GM12878 (cell line): ENCODE measurements around the gene MOGAT2. TPM values are rescaled to one million over a fixed set of nuclear protein-coding genes. Genes with fewer than 3 reads are reported as not detected.

Source experiments
- ATAC-seq: fragments of 200-7000 bp; cut with Tn5 transposase; 3 replicates; pipeline ENCODE4 v1.9.1; 2020; ENCODE audit warnings: mild to moderate bottlenecking, moderate library complexity
- BruUV-seq: library from RNA; stranded (reverse); fragments of 400-500 nt; replicated peaks from 2 replicates; lab custom pipeline; 2021; lab: Mats Ljungman, UMichigan
- CTCF ChIA-PET: fragments of 300-600 bp; sonication (Branson Sonifier 250); formaldehyde crosslinking; extraction: SDS; loops from one replicate; lab custom pipeline; 2021; ENCODE audit warnings: inconsistent platforms; lab: Yijun Ruan, JAX
- POLR2A ChIA-PET: fragments of 350-600 bp; formaldehyde crosslinking; extraction: SDS; loops from one replicate; lab custom pipeline; 2021; ENCODE audit warnings: inconsistent platforms; lab: Charles Lee
- RAD21 ChIA-PET: fragments of 300-600 bp; sonication (Branson Sonifier 250); formaldehyde crosslinking; loops from one replicate; lab custom pipeline; 2023; ENCODE audit warnings: antibody characterized with exemption; ENCODE audit not compliant: unreplicated experiment; lab: Charles Lee
- SMC1A ChIA-PET: fragments of 300-600 bp; sonication (Branson Sonifier 250); formaldehyde crosslinking; loops from one replicate; lab custom pipeline; 2023; ENCODE audit not compliant: unreplicated experiment, uncharacterized antibody; lab: Charles Lee
- DNase-seq: peaks from one replicate; pipeline ENCODE4 v3.0.0-alpha.2; 2011; ENCODE audit warnings: low read depth, low spot score
- FAIRE-seq: peaks from 3 replicates; lab custom pipeline; 2011; peaks lifted over from hg19 to GRCh38; lab: Jason Lieb, UNC
- H2AFZ ChIP-seq: 2 replicates; pipeline ENCODE4 v1.6.0; 2011; ENCODE audit warnings: low read depth, low read length, control low read depth; ENCODE audit not compliant: control insufficient read depth
- H3K27ac ChIP-seq: 2 replicates; pipeline ENCODE4 v1.5.1; 2011; ENCODE audit warnings: control low read depth; ENCODE audit not compliant: control insufficient read depth, insufficient read depth
- H3K27me3 ChIP-seq, 2 experiments: replicated peaks in 1 of 2; 2 replicates each; pipeline versions ENCODE4 v1.6.0 to v1.6.1; 2011; ENCODE audit warnings: low read length in 1 of 2; ENCODE audit not compliant: control insufficient read depth in 2 of 2, insufficient read depth in 2 of 2
- H3K36me3 ChIP-seq, 2 experiments: 2 replicates each; pipeline ENCODE4 v1.5.1; 2011; ENCODE audit warnings: low read length in 1 of 2; ENCODE audit not compliant: control insufficient read depth in 2 of 2, insufficient read depth in 2 of 2
- H3K4me1 ChIP-seq: 2 replicates; pipeline ENCODE4 v1.6.1; 2011; ENCODE audit warnings: mild to moderate bottlenecking, low read length, moderate library complexity, mixed read lengths; ENCODE audit not compliant: control insufficient read depth, insufficient read depth
- H3K4me2 ChIP-seq: 2 replicates; pipeline ENCODE4 v1.6.0; 2011; ENCODE audit warnings: control low read depth; ENCODE audit not compliant: control insufficient read depth, insufficient read depth
- H3K4me3 ChIP-seq: fragments of 200-600 bp; sonication (generic); 2 replicates; pipeline ENCODE4 v1.5.1; 2016
- H3K79me2 ChIP-seq: 2 replicates; pipeline ENCODE4 v1.6.0; 2011; ENCODE audit warnings: low read length; ENCODE audit not compliant: control insufficient read depth, insufficient read depth
- H3K9ac ChIP-seq: 2 replicates; pipeline ENCODE4 v1.8.0; 2011; ENCODE audit warnings: low read length, control low read depth, mixed read lengths; ENCODE audit not compliant: control insufficient read depth, insufficient read depth
- H3K9me3 ChIP-seq: replicated peaks from 3 replicates; pipeline ENCODE4 v1.5.1; 2011; ENCODE audit warnings: mild to moderate bottlenecking, low read length; ENCODE audit not compliant: control insufficient read depth, insufficient read depth
- H4K20me1 ChIP-seq: 2 replicates; pipeline ENCODE4 v1.6.0; 2011; ENCODE audit not compliant: control insufficient read depth, insufficient read depth
- CBFB ChIP-seq: IDR thresholded peaks from 2 replicates; pipeline ENCODE4 v1.6.1; 2016; ENCODE audit warnings: antibody characterized with exemption, low read depth
- EED ChIP-seq: sonication (generic); IDR thresholded peaks from 2 replicates; pipeline ENCODE4 v1.6.1; 2016; ENCODE audit warnings: antibody characterized with exemption, low read depth
- NFYA ChIP-seq: IDR thresholded peaks from 2 replicates; pipeline ENCODE4 v1.6.1; 2011; ENCODE audit warnings: low read depth, mild to moderate bottlenecking, low read length, improper control_type of control experiment, borderline replicate concordance
- PML ChIP-seq: IDR thresholded peaks from 2 replicates; pipeline ENCODE4 v1.6.1; 2012; ENCODE audit warnings: low read length, inconsistent platforms
- SMAD1 ChIP-seq: fragments of 450-650 bp; IDR thresholded peaks from 2 replicates; pipeline ENCODE4 v1.6.1; 2018; ENCODE audit warnings: mild to moderate bottlenecking, low read depth; ENCODE audit not compliant: partially characterized antibody
- SMAD5 ChIP-seq: IDR thresholded peaks from 2 replicates; pipeline ENCODE4 v1.6.1; 2016; ENCODE audit warnings: antibody characterized with exemption, low read depth
- SRF ChIP-seq, 2 experiments: IDR thresholded peaks; 2 replicates each; pipeline ENCODE4 v1.6.1; 2011; ENCODE audit warnings: low read depth in 2 of 2, low read length in 2 of 2, mild to moderate bottlenecking in 1 of 2, moderate library complexity in 1 of 2
- TBL1XR1 ChIP-seq: IDR thresholded peaks from 2 replicates; pipeline ENCODE4 v1.6.1; 2012; ENCODE audit warnings: low read depth, low read length, improper control_type of control experiment
- YBX1 ChIP-seq: fragments of 450-650 bp; IDR thresholded peaks from 2 replicates; pipeline ENCODE4 v1.6.1; 2016; ENCODE audit warnings: antibody characterized with exemption
- whole genome bisulfite sequencing: methylation state at CpG from one replicate; pipeline ENCODE4 v1.1.6; 2016; ENCODE audit warnings: low lambda C conversion rate; ENCODE audit not compliant: insufficient replicate concordance, insufficient coverage; ENCODE audit errors: missing lambda C conversion rate; 5-methylcytosine and 5-hydroxymethylcytosine counted together
- in situ Hi-C: fragments of 300-500 bp; cut with MboI; formaldehyde crosslinking; loops from 9 replicates; pipeline ENCODE4 v1.14.3; 2018; ENCODE audit warnings: mixed read lengths
- intact Hi-C: fragments of 100-400 bp; cut with micrococcal nuclease; formaldehyde crosslinking; loops from one replicate; pipeline ENCODE4 v1.14.2; 2022; ENCODE audit not compliant: unreplicated experiment
- polyA plus RNA-seq, 11 experiments: library from polyadenylated mRNA; depleted of rRNA in 4 of 11; unstranded in 6 of 11; stranded (reverse) in 5 of 11; fragments of >200 nt; fragmentation: Nextera tagmentation in 4 of 11; fragmentation: Illumina TruSeq in 1 of 11; extraction: Ambion mirVana in 4 of 11; extraction: Trizol in 1 of 11; gene quantifications; 1 replicate in 1 of 11; 2 replicates in 10 of 11; pipeline versions ENCODE4 v1.2.1 to v1.2.3, GENCODE V29; 2011 to 2016; ENCODE audit warnings: inconsistent platforms in 2 of 11, missing spikeins in 2 of 11, low read depth in 1 of 11
- total RNA-seq, 4 experiments: library from RNA; depleted of rRNA in 3 of 4; stranded (reverse); fragments of >200 nt in 3 of 4; fragmentation: Illumina TruSeq in 1 of 4; extraction: Trizol in 1 of 4; gene quantifications; 2 replicates each; pipeline versions ENCODE4 v1.2.1 to v1.2.3, GENCODE V29; 2013 to 2021
- TF ChIP-seq, protein P1 (sequence below): IDR thresholded peaks from 2 replicates; pipeline ENCODE4 v1.6.1; 2011; ENCODE audit warnings: low read depth, low read length, improper control_type of control experiment, borderline replicate concordance
- TF ChIP-seq, protein P2 (sequence below): fragments of 450-650 bp; IDR thresholded peaks from 2 replicates; pipeline ENCODE4 v1.6.1; 2018; ENCODE audit warnings: borderline replicate concordance, mild to moderate bottlenecking; ENCODE audit not compliant: partially characterized antibody

The MOGAT2 gene
- total and polyA plus RNA-seq, 10 of the 15 experiments (the other 5 are each of a cell fraction or from before 2014, with no cell fraction given): 0.15 to 0.45 (median 0.22) TPM; not detected in 1

DNA sequence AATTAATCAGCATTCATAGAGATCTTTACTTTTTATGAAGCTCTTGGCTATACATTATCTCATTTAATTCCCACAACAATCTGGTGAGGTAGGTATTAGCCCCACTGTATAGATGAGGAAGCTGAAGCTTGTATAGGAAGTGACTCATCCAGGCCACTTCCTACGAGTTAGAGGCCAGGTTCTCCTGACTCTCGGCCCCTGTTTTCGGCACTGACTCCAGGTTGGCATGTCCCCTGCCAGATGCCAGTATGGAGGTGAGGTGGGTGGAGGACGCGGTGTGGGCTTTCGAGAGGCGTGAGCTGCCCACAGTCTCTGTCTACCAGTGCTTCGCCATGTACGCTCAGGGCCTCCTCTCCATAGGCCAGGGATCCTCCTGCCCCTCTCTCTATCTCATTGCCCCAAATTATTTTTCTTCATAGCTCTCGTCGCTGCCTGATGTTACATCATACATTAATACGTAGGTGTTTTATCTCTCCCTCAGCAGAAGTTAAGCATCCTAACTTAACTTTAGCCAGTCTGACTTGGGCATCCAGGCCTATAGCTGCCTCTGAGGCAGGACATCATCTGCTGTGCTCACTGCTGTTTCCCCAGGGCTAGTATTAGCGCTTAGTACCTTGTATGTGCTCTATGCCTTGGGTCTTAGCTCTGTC is 59.9 kb downstream of the MOGAT2 start:
- Histone ChIP-seq H3K9me3 (no peaks in the 10 kb centered on the region), H3K4me2 (no peak overlapping the region), H3K9ac (no peak overlapping the region), H3K4me3 (no peak overlapping the region), H3K36me3 (no peaks in the 10 kb centered on the region), H3K79me2 (no peaks in the 10 kb centered on the region; the same call in 1 of the 2 replicates), H2AFZ (no peak overlapping the region), H3K4me1 (peaks cover 25% of the 10 kb centered on the region), H4K20me1 (no peaks in the 10 kb centered on the region), H3K27ac (no peak overlapping the region), H3K27me3 (no peaks in the 10 kb centered on the region)
- no peak for FAIRE-seq
- RAD21 ChIA-PET: interaction anchor here (0.6 to 1.6 kb wide), 4 partner anchors 9 to 430 kb away, joined by 3 to 4 read pairs (median 3); no protein-coding TSS in a partner anchor
- no peak for DNase-seq
- SMC1A ChIA-PET: interaction anchor here (1.2 kb wide), 1 partner anchor 24 kb away, joined by 3 read pairs; no protein-coding TSS in a partner anchor
- intact Hi-C loops: no loop called here
- no TSS peak for BruUV-seq
- no peak for TF ChIP-seq SMAD1
- TF ChIP-seq EED: no peak
- TF ChIP-seq, protein P1, sequence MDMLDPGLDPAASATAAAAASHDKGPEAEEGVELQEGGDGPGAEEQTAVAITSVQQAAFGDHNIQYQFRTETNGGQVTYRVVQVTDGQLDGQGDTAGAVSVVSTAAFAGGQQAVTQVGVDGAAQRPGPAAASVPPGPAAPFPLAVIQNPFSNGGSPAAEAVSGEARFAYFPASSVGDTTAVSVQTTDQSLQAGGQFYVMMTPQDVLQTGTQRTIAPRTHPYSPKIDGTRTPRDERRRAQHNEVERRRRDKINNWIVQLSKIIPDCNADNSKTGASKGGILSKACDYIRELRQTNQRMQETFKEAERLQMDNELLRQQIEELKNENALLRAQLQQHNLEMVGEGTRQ: no peak
- TF ChIP-seq YBX1: no peak
- TF ChIP-seq TBL1XR1: no peak
- TF ChIP-seq NFYA: no peak
- no peak for TF ChIP-seq SMAD5
- no peak for TF ChIP-seq CBFB
- TF ChIP-seq SRF (IDR thresholded peaks at IDR 0.05; ENCODE audit: low read depth in 2 of 2, low read length in 2 of 2): no peak
- TF ChIP-seq, protein P2, sequence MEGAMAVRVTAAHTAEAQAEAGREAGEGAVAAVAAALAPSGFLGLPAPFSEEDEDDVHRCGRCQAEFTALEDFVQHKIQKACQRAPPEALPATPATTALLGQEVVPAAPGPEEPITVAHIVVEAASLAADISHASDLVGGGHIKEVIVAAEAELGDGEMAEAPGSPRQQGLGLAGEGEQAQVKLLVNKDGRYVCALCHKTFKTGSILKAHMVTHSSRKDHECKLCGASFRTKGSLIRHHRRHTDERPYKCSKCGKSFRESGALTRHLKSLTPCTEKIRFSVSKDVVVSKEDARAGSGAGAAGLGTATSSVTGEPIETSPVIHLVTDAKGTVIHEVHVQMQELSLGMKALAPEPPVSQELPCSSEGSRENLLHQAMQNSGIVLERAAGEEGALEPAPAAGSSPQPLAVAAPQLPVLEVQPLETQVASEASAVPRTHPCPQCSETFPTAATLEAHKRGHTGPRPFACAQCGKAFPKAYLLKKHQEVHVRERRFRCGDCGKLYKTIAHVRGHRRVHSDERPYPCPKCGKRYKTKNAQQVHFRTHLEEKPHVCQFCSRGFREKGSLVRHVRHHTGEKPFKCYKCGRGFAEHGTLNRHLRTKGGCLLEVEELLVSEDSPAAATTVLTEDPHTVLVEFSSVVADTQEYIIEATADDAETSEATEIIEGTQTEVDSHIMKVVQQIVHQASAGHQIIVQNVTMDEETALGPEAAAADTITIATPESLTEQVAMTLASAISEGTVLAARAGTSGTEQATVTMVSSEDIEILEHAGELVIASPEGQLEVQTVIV: no peak
- TF ChIP-seq PML: no peak
- in situ Hi-C loops: no loop called here
- 78% methylated on average over 13 of the region's 13 CpGs for WGBS
- CTCF ChIA-PET: interaction anchor here (0.6 to 6.0 kb wide), 3 partner anchors 9 to 435 kb away, joined by 3 to 44 read pairs (median 6); no protein-coding TSS in a partner anchor
- no peak for ATAC-seq
- POLR2A ChIA-PET: interaction anchor here (5.9 kb wide), 1 partner anchor 9 kb away, joined by 27 read pairs; no protein-coding TSS in a partner anchor
